AG04450 (cell line): ENCODE results near the gene FSD2. TPM values are rescaled to one million over a fixed set of nuclear protein-coding genes. Genes with fewer than 3 reads are reported as not detected.

Experiments used
- CTCF ChIA-PET: fragments of 300-600, 350-600 bp; formaldehyde crosslinking; extraction: SDS; loops from one replicate; lab custom pipeline; 2022; ENCODE audit warnings: antibody characterized with exemption, inconsistent platforms; lab: Charles Lee
- POLR2A ChIA-PET: fragments of 350-600 bp; formaldehyde crosslinking; extraction: SDS; loops from one replicate; lab custom pipeline; 2021; ENCODE audit warnings: antibody characterized with exemption, inconsistent platforms; lab: Yijun Ruan, JAX
- DNase-seq: peaks from one replicate; pipeline ENCODE4 v3.0.0-alpha.2; 2011; ENCODE audit warnings: low read depth, low spot score
- H3K27ac ChIP-seq: one replicate; pipeline ENCODE4 v1.5.1; 2012; ENCODE audit warnings: low read depth, low read length, control low read depth
- H3K27me3 ChIP-seq: one replicate; pipeline ENCODE4 v1.6.0; 2012; ENCODE audit warnings: low read length; ENCODE audit not compliant: control insufficient read depth, insufficient read depth
- H3K4me3 ChIP-seq: 2 replicates; pipeline ENCODE4 v1.5.1; 2011; ENCODE audit warnings: mild to moderate bottlenecking, low read depth, low read length, control low read depth
- H3K9me3 ChIP-seq: 2 replicates; pipeline ENCODE4 v1.5.1; 2012; ENCODE audit warnings: low read length; ENCODE audit not compliant: control insufficient read depth, insufficient read depth
- polyA plus RNA-seq: library from polyadenylated mRNA; depleted of rRNA; stranded (reverse); fragments of >200 nt; gene quantifications from 2 replicates; pipeline ENCODE4 v1.2.3, GENCODE V29; 2011
- TF ChIP-seq, protein P1 (sequence below): IDR thresholded peaks from 2 replicates; pipeline ENCODE4 v1.5.1; 2011; ENCODE audit warnings: low read depth, low read length, control low read depth, inconsistent platforms

The FSD2 gene
- polyA plus RNA-seq, 1 experiment: not detected

DNA sequence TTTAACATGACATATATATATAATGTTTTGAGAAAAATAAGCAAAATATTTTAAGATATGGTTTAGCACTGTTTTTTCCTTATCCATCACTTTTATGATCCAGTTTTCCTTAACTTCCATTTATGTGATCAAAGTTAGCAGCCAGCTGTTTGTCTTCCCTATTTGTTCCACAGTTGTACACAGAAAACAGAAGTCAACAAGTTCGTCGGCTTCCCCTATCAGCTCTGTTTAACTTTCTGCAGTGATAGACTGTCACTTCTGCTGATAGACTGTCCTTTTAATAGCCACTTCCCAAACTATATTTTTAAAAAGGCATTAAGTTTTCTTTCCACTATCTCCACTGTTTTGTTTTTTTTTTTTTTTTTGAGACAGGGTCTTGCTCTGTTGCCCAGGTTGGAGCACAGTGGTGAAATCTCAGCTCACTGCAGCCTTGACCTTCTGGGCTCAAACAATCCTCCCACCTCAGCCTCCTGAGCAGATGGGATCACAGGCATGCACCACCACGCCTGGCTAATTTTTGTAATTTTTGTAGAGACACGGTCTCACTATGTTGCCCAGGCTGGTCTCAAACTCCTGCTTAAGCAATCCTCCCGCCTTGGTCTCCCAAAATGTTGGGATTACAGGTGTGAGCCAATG, 7.2 kb downstream of the FSD2 start:
- H3K4me3 ChIP-seq: no peak overlapping the region
- ChIA-PET CTCF (no interaction called here), POLR2A (no interaction called here)
- no peak for DNase-seq
- H3K27ac ChIP-seq: no peak overlapping the region
- TF ChIP-seq, protein P1, sequence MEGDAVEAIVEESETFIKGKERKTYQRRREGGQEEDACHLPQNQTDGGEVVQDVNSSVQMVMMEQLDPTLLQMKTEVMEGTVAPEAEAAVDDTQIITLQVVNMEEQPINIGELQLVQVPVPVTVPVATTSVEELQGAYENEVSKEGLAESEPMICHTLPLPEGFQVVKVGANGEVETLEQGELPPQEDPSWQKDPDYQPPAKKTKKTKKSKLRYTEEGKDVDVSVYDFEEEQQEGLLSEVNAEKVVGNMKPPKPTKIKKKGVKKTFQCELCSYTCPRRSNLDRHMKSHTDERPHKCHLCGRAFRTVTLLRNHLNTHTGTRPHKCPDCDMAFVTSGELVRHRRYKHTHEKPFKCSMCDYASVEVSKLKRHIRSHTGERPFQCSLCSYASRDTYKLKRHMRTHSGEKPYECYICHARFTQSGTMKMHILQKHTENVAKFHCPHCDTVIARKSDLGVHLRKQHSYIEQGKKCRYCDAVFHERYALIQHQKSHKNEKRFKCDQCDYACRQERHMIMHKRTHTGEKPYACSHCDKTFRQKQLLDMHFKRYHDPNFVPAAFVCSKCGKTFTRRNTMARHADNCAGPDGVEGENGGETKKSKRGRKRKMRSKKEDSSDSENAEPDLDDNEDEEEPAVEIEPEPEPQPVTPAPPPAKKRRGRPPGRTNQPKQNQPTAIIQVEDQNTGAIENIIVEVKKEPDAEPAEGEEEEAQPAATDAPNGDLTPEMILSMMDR: no peak
- H3K9me3 ChIP-seq: no peaks in the 10 kb centered on the region
- peaks cover 25% of the 10 kb centered on the region for H3K27me3 ChIP-seq

DNA sequence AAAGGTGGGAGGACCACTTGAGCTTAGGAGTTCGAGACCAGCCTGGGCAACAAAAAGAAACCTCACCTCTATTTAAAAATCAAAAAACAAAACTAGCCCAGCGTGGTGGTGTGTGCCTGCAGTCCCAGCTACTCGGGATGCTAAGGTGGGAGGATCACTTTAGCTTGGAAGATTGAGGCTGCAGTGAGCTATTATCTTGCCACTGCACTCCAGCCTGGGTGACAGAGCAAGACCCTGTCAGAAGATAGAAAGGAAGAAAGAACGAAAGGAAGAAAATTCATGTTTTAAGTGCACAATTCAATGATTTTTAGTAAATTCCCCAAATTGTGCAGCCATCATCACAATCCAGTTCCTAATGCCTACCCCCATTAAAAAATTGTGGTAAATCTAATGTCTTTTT, 7.8 kb downstream of the FSD2 start:
- CTCF ChIA-PET: no interaction called here
- TF ChIP-seq, protein P1: no peak
- DNase-seq: no peak
- Histone ChIP-seq H3K27me3 (peaks cover 22% of the 10 kb centered on the region), H3K27ac (no peak overlapping the region), H3K4me3 (no peak overlapping the region), H3K9me3 (no peaks in the 10 kb centered on the region)
- POLR2A ChIA-PET: no interaction called here

DNA sequence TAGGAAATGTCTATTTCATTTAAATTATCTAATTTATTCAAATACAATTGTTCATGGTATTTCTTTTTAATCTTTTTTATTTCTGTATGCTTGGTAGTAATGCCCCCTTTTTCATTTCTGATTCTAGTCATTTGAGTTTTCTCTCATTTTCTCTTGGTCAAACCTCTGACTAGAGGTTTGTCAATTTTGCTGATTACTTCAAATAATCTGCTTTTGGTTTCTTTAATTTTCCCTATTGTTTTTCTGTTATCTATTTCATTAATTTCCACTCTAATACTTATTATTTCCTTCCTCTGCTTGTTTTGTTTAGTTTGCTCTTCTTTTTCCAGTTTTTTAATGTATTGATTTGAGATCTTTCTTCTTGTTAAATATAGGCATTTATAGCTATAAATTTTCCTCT, 12.1 kb downstream of the FSD2 start:
- no peak overlapping the region for H3K27ac ChIP-seq
- DNase-seq: no peak
- TF ChIP-seq, protein P1: no peak
- H3K4me3 ChIP-seq: no peak overlapping the region
- no peaks in the 10 kb centered on the region for H3K9me3 ChIP-seq
- H3K27me3 ChIP-seq: peaks cover 2% of the 10 kb centered on the region
- ChIA-PET CTCF (no interaction called here), POLR2A (no interaction called here)

DNA sequence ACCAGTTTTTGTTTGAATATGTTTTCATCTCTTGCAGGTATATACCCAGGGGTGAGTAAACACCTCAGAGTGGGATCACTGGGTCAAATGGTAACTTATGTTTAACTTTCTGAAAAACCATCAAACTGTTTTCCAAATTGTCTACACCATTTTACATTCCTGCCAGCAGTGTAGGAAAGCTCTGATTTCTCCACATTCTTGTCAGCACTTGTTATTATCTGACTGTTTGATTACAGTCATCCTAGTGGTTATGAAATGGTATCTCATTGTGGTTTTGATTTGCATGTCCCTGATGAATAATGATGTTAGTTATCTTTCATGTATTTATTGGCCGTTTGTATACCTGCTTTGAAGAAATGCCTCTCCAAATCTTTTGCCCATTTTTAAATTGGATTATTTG, 13.8 kb downstream of the FSD2 start:
- Histone ChIP-seq H3K27ac (no peak overlapping the region), H3K9me3 (no peaks in the 10 kb centered on the region), H3K4me3 (no peak overlapping the region), H3K27me3 (peaks cover 2% of the 10 kb centered on the region)
- TF ChIP-seq, protein P1: no peak
- CTCF ChIA-PET: no interaction called here
- POLR2A ChIA-PET: no interaction called here
- DNase-seq: no peak

DNA sequence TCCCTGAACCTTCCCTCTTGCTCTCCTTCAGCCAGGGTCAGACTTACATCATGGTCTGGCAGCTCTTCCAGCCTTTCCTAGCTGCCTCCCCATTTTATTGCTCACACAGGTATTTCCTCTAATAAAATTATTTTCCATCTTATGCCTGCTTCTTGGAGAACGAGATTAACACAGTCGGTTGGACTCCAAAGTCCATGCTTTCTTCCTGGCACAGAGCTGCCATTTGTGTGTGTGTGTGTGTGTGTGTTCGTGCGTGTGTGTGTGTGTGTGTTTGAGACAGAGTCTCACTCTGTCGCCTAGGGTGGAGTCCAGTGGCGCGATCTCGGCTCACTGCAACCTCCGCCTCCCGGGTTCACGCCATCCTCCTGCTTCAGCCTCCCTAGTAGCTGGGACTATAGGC, 15.5 kb downstream of the FSD2 start:
- POLR2A ChIA-PET: no interaction called here
- no peak for DNase-seq
- H3K27me3 ChIP-seq: no peaks in the 10 kb centered on the region
- no peak overlapping the region for H3K4me3 ChIP-seq
- TF ChIP-seq, protein P1: no peak
- no peaks in the 10 kb centered on the region for H3K9me3 ChIP-seq
- no peak overlapping the region for H3K27ac ChIP-seq
- CTCF ChIA-PET: no interaction called here
